ENCODE results near the gene KCTD18.

Gene KCTD18

GRCh38 chr2:200445284-200445683 lies 64.6 kb downstream of the KCTD18 start:
- ChIA-PET POLR2A (ENCODE audit: low non-redundant PET) (no interaction called here), CTCF (interaction anchor here (0.6 kb wide), 1 partner anchor 22 kb away, joined by 3 read pairs; no protein-coding TSS in a partner anchor)
- TF ChIP-seq CTCF (conservative IDR thresholded peaks at IDR 0.05; ENCODE audit: low read depth) = no peak
- no peak for DNase-seq (ENCODE audit: low spot score)
- H3K27ac ChIP-seq = no peak overlapping the region

GRCh38 chr2:200444530-200444929 lies 65.3 kb downstream of the KCTD18 start:
- TF ChIP-seq CTCF (conservative IDR thresholded peaks at IDR 0.05; ENCODE audit: low read depth) = no peak
- CTCF ChIA-PET = interaction anchor here (0.6 kb wide), 1 partner anchor 108 kb away, joined by 3 read pairs; no protein-coding TSS in a partner anchor
- H3K27ac ChIP-seq = no peak overlapping the region
- POLR2A ChIA-PET (ENCODE audit: low non-redundant PET) = no interaction called here
- DNase-seq (ENCODE audit: low spot score) = no peak

GRCh38 chr2:200443916-200444315 lies 66.0 kb downstream of the KCTD18 start:
- POLR2A ChIA-PET (ENCODE audit: low non-redundant PET) = no interaction called here
- CTCF ChIA-PET = no interaction called here
- H3K27ac ChIP-seq = no peak overlapping the region
- no peak for DNase-seq (ENCODE audit: low spot score)
- no peak for TF ChIP-seq CTCF (conservative IDR thresholded peaks at IDR 0.05; ENCODE audit: low read depth)

GRCh38 chr2:200443376-200443775 lies 66.5 kb downstream of the KCTD18 start:
- POLR2A ChIA-PET (ENCODE audit: low non-redundant PET) = no interaction called here

GRCh38 chr2:200442471-200442870 lies 67.4 kb downstream of the KCTD18 start:
- CTCF ChIA-PET = interaction anchor here (0.5 to 0.6 kb wide), 2 partner anchors 33 to 138 kb away, joined by 3 read pairs; no protein-coding TSS in a partner anchor
- no peak for TF ChIP-seq CTCF (conservative IDR thresholded peaks at IDR 0.05; ENCODE audit: low read depth)
- POLR2A ChIA-PET (ENCODE audit: low non-redundant PET) = no interaction called here
- DNase-seq (ENCODE audit: low spot score) = no peak
- H3K27ac ChIP-seq = no peak overlapping the region

More at GRCh38 chr2:200443376-200443775, 66.5 kb downstream of the KCTD18 start:
- H3K27ac ChIP-seq = no peak overlapping the region
- TF ChIP-seq CTCF (conservative IDR thresholded peaks at IDR 0.05; ENCODE audit: low read depth) = no peak
- CTCF ChIA-PET = no interaction called here
- DNase-seq (ENCODE audit: low spot score) = no peak

- H3K27ac ChIP-seq = no peak overlapping the region
- no peak for TF ChIP-seq CTCF (conservative IDR thresholded peaks at IDR 0.05; ENCODE audit: low read depth)
- ChIA-PET POLR2A (ENCODE audit: low non-redundant PET) (no interaction called here), CTCF (no interaction called here)
- DNase-seq (ENCODE audit: low spot score) = no peak
Measured at GRCh38 chr2:200439981-200440380, 69.9 kb downstream of the KCTD18 start.
